GM19238 (cell line): ENCODE data around the gene PDCD5.
"Not testable (repeated sequence)": the region's sequence is repeated elsewhere in the genome, so short reads cannot be mapped to it uniquely, and the experiment has no call there.

Experiments used
- DNase-seq: peaks from one replicate; pipeline ENCODE4 v3.0.0; 2011; ENCODE audit warnings: low spot score; ENCODE audit not compliant: insufficient read length

Gene PDCD5

DNA sequence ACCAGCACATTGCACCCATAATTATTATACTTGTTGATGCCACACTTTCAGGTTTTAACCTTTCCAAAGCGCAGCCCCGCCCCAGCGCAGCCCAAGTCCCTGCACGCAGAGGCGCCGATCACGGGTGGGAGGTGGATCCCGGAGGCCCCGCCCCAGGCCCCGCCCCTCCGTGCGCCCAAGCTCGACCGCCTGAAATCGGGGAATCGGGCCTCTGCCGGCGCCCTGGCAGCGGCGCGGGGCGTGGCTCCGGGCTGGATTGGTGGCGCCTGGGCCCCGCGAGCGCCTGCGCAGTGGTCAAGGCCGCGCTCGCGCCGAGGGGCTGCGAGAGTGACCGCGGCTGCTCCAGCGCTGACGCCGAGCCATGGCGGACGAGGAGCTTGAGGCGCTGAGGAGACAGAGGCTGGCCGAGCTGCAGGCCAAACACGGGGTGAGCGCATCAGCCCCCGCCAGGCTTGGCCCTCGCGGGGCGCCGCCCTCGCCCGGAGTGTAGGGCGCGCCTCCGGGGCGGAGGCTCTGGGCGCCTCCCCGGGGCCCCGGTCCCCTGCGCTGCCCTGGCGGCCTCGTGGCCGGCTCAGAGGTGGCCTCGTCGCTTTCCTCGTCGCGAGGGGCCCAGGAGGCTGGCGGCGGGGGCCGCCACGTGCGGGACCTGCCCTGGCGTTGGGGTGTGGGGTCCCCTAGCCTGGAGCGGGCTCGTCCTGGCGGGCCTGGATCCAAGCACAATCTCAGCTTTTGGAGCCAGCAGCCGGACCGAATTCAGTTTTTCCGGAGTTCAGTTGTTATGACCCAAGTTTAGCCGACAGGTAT, at the start of gene PDCD5:
TSS of gene PDCD5 (plus strand) at position 290 of the 804 bp plus-strand sequence. CDS start at position 362, 72 bp downstream.
- DNase-seq: peak; percentile 95

GRCh38 chr19:32532233-32532632, 48.8 kb upstream of the PDCD5 start:
- DNase-seq: no peak

DNA sequence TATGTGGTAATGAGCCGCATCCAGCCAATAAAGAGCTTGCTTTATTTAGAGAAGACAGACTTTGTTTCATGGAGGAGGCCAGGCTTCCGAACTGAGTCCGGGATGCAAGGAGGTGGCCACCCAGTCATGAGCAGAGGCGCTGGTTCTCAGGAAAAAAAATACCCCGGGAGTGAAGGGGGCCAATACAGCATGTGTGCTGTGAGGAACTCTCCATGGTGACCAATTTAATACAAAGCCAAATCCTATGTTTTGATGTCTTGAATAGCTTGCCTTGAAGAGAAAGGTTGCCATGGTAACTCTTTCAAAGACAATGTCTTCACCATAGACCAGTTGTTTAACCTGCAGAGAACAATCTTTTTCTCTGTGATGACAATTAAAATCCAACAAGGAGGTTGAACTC, 43.4 kb upstream of the PDCD5 start:
- no peak for DNase-seq

- no peak for DNase-seq
These were observed 41.6 kb upstream of the PDCD5 start for GRCh38 chr19:32539240-32539916.

GRCh38 chr19:32540621-32541020, 40.4 kb upstream of the PDCD5 start:
- DNase-seq: no peak

DNA sequence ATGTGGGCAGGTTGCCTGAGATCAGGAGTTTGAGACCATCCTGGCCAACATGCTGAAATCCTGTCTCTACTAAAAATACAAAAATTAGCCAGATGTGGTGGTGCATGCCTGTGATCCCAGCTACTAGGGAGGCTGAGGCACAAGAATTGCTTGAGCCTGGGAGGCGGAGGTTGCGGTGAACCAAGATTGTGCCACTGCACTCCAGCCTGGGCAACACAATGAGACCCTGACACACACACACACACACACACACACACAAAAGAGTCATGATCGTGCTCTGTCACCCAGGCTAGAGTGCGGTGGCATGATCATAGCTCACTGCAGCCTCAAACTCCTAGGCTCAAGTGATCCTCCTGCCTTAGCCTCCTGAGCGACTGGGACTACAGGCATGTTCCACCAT, 39.6 kb upstream of the PDCD5 start:
- DNase-seq: not testable (repeated sequence)

DNA sequence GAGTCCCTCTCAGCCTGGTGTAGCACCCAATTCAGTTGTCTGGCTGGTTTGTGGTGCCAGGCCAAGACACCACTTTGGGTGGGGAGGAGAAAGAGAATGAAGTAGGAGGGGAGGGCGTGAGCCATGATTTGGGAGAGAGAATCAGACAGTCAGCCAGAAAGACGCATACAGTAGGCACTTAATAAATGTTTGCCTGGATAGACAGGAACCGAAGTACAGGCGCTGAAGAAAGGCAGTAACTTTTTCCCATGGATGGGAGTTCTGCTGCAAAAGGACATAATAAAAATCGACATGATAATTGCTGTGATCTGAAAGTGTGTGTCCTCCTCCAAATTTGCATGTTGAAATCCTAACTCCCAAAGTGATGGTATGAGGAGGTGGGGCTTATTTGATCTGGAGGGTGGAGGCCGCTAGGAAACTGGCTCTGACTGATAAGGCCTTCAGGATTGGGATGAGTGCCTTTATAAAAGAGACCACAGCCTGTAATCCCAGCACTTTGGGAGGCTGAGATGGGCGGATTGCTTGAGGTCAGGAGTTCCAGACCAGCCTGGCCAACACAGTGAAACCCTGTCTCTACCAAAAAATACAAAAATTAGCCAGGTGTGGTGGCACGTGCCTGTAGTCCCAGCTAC, 38.4 kb upstream of the PDCD5 start:
- DNase-seq: no peak

DNA sequence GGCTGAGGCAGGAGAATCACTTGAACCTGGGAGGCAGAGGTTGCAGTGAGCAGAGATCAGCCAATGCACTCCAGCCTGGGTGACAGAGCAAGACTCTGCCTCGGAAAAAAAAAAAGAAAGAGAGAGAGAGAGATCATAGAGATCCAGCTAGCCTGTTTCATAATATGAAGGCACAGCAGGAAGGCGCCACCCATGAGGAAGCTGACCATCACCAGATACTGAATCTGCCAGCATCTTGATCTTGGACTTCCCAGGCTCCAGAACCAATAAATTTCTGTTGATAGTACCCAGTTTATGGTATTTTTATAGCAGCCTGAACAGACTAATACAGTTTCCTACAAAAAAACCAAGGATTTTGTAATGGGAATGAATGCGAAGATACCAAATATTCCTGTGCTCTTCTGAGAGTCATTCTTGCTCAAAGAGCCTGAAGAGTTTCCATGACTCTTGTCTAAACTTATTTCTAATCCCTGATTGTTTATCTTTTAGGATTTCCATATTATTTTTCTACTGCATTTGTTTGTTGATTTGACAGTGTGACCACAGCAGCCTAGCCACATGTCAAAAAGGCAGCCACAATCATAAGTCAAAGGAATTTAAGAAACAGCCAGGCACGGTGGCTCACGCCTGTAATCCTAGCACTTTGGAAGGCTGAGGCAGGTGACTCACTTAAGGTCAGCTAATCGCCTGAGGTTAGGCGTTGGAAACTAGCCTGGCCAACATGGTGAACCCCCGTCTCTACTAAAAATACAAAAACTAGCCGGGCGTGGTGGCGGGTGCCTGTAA, 37.7 kb upstream of the PDCD5 start:
- DNase-seq: no peak

DNA sequence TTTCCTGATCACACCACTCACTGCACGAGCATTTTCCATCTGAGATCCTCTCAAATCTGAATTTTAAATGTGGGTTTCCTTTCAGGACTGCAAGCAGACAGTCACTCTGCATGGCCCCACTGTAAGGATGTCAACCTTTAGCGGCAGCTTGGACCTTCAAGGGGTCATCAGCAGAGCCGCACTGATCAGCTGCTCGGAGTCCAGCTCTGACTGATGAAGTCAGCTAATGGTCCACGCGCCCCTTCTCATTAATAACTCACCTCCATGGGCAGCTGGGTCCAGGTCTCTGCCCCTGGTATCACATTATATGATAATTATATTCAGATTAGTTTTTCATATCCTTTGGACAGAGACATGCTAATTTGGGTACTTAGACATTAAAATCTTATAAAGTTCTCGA, 36.1 kb upstream of the PDCD5 start:
- DNase-seq: no peak

DNA sequence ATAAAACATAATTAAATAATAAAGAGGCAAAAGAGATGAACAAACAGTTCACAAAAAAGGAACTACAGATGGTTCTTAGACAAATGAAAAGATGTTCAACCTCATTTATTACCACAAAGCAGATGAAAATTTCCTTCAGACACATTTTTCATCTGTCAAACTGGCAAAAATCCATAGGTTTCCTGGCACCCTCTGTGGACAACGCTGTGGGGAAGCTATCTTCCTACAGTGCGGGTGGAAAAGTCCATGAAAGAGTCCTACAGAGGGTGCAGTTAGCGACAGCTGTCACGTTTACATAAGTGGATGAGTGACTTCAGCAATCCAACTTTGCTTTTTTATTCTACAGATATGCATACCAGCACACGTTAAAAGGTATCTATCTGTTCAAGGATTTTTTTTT, 30.3 kb upstream of the PDCD5 start:
- no peak for DNase-seq

DNA sequence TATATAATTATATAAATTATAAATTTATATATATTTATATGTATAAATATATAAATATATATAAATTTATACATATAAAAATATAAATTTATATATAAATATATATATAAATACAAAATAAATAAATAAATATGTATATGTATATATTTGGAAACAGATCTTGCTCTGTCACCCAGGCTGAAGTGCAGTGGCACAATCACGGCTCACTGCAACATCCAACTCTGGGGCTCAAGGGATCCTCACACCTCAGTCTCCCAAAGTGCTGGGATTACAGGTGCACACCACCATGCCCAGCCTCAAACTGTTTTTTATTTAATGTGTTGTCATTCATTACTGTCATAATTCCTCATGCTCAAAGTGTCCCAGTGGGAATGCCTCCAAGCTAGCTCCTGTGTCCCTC, 25.2 kb upstream of the PDCD5 start:
- no peak for DNase-seq

GRCh38 chr19:32558607-32559228, 22.3 kb upstream of the PDCD5 start:
- DNase-seq: no peak

- no peak for DNase-seq
These were observed 17.2 kb upstream of the PDCD5 start for GRCh38 chr19:32563761-32564160.

GRCh38 chr19:32566246-32566830, 14.7 kb upstream of the PDCD5 start:
- DNase-seq: no peak

DNA sequence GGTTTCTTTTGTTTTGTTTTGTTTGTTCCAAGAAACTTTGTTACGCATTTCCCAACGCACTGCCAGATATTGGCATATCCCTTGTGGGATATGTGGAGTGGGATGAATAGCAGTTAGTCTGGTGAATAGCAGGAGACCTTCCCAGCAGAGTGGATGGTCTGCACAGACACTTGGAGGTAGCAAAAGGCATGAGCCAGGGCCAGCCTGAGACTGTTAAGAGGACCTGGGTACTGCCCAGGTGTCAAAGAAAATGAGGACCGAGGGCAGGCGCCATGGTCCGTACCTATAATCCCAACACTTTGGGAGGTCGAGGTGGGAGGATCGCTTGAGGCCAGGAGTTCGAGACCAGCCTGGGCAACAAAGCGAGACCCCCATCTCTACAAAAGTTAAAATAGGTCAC, 13.5 kb upstream of the PDCD5 start:
- no peak for DNase-seq

DNA sequence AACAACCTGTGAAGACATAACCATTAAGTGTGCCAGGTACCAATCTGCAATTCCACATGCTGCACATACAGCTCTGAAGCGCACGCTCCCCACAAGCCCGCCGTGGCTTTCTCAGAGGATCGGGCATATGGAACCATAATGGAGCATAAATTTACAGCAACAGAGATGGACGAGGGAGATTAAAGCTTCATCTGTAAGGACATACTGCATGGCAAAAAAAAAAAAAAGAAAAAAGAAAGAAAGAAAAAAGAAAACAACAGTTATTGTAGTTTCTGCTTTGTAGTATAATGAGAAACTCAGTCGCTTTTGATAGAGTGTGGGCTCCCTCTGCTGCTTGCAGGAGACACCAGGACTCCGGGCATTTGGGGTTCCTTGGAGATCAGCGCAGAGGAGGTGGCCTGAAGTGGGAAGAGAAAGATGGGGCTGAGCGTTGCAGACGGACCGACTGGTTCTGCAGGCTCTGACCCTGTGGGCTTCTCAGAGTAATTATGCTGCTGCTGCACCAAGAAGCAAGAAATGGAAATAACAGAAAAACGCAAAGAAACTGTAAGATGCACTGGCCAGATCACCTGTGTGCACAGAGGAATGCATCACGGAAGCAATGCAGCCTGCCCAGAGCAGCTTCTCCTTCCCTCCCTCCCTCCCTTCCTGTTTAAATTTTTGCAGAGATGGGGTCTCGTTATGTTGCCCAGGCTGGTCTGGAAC, 10.8 kb upstream of the PDCD5 start:
- no peak for DNase-seq

DNA sequence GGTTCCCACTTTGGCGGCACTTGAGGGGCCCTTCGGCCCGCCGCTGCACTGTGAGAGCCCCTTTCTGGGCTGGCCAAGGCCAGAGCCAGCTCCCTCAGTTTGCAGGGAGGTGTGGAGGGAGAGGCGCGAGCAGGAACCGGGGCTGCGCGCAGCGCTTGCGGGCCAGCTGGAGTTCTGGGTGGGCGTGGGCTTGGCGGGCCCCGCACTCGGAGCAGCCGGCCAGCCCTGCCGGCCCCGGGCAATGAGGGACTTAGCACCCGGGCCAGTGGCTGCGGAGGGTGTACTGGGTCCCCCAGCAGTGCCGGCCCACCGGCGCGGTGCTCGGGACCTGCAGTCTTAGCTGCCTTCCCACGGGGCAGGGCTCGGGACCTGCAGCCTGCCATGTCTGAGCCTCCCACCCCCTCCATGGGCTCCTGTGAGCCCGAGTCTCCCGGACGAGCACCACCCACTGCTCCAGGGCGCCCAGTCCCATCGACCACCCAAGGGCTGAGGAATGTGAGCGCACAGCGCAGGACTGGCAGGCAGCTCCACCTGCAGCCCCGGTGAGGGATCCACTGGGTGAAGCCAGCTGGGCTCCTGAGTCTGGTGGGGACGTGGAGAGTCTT, 9.4 kb upstream of the PDCD5 start:
- DNase-seq: not testable (repeated sequence)

DNA sequence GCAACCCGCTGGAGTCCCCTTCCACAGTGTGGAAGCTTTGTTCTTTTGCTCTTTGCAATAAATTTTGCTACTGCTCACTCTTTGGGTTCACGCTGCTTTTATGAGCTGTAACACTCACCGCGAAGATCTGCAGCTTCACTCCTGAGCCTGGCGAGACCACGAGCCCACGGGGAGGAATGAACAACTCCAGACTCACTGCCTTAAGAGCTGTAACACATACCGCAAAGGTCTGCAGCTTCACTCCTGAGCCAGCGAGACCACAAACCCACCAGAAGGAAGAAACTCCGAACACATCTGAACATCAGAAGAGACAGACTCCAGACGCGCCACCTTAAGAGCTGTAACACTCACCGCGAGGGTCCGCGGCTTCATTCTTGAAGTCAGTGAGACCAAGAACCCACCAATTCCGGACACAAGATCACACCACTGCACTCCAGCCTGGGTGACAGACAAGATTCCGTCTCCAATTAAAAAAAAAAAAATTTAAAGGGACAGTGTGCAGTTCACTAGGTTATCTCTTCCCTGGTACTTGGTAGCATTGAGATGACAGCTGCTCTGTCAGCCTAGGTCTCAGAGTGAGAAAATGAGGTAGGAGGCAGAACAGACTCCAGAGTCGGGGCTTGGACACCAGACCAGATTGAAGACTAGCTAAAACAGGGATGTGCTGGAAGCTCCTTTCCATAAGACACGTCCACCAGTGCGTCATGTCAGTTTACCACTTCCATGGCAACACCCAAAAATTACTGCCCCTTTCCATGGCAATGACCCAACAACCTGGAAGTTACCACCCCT, 8.1 kb upstream of the PDCD5 start:
- not testable (repeated sequence) for DNase-seq

- DNase-seq: no peak
These were observed 7.5 kb upstream of the PDCD5 start for GRCh38 chr19:32573492-32573794.
